ENCODE data around the gene KIAA2012. TPM values are rescaled to one million over a fixed set of nuclear protein-coding genes. Genes with fewer than 3 reads are reported as not detected.

Gene KIAA2012
- total and polyA plus RNA-seq, 4 experiments from 2014 or later, result not detected

- Histone ChIP-seq H3K27ac (ENCODE audit: low read depth, low read length) (no peak overlapping the region), H3K4me1 (ENCODE audit: insufficient read depth, low read length) (no peaks in the 10 kb centered on the region), H3K9me3 (ENCODE audit: control insufficient read depth in 1 of 2, low read length in 2 of 2) (no peaks in the 10 kb centered on the region), H3K27me3 (ENCODE audit: insufficient read depth, low read length) (no peaks in the 10 kb centered on the region), H3K4me3 (ENCODE audit: low read length in 2 of 2) (no peak overlapping the region), H3K36me3 (ENCODE audit: insufficient read depth, low read length) (no peaks in the 10 kb centered on the region)
- Mint-ChIP-seq H3K36me3 (no peaks in the 10 kb centered on the region), H3K4me3 (no peak overlapping the region), H3K4me1 (no peaks in the 10 kb centered on the region), H3K27me3 (peaks cover 8 to 25% of the 10 kb centered on the region in 2 donors), H3K27ac (no peak overlapping the region), H3K9me3 (no peaks in the 10 kb centered on the region)
- ChIA-PET POLR2A (ENCODE audit: partially characterized antibody) (no interaction called here), CTCF (ENCODE audit: partially characterized antibody) (no interaction called here)
- no peak for DNase-seq
- intact Hi-C loops (cut with micrococcal nuclease), result no loop called here
These were observed 35.3 kb downstream of the KIAA2012 start for GRCh38 chr2:202108345-202108744.

GRCh38 chr2:202109139-202109736 is 36.2 kb downstream of the KIAA2012 start:
- Histone ChIP-seq H3K4me3 (ENCODE audit: low read length in 2 of 2) (no peak overlapping the region), H3K27ac (ENCODE audit: low read depth, low read length) (no peak overlapping the region), H3K4me1 (ENCODE audit: insufficient read depth, low read length) (no peaks in the 10 kb centered on the region), H3K36me3 (ENCODE audit: insufficient read depth, low read length) (no peaks in the 10 kb centered on the region), H3K27me3 (ENCODE audit: insufficient read depth, low read length) (no peaks in the 10 kb centered on the region), H3K9me3 (ENCODE audit: control insufficient read depth in 1 of 2, low read length in 2 of 2) (no peaks in the 10 kb centered on the region)
- intact Hi-C loops (cut with micrococcal nuclease), result no loop called here
- ChIA-PET CTCF (ENCODE audit: partially characterized antibody) (no interaction called here), POLR2A (ENCODE audit: partially characterized antibody) (no interaction called here)
- no peak overlapping the region for H3K4me3 Mint-ChIP-seq
- H3K27me3 Mint-ChIP-seq, result peaks cover 7 to 24% of the 10 kb centered on the region in 2 donors
- no peak for DNase-seq
- no peaks in the 10 kb centered on the region for H3K36me3 Mint-ChIP-seq
- no peak overlapping the region for H3K27ac Mint-ChIP-seq
- H3K9me3 Mint-ChIP-seq, result no peaks in the 10 kb centered on the region
- H3K4me1 Mint-ChIP-seq, result no peaks in the 10 kb centered on the region

- H3K9me3 ChIP-seq (ENCODE audit: control insufficient read depth in 1 of 2, low read length in 2 of 2), result no peaks in the 10 kb centered on the region
- Mint-ChIP-seq H3K4me3 (no peak overlapping the region), H3K27ac (no peak overlapping the region), H3K9me3 (no peaks in the 10 kb centered on the region), H3K4me1 (no peaks in the 10 kb centered on the region), H3K36me3 (no peaks in the 10 kb centered on the region), H3K27me3 (peaks cover 5 to 21% of the 10 kb centered on the region in 2 donors)
- H3K36me3 ChIP-seq (ENCODE audit: insufficient read depth, low read length), result no peaks in the 10 kb centered on the region
- H3K27ac ChIP-seq (ENCODE audit: low read depth, low read length), result no peak overlapping the region
- ChIA-PET POLR2A (ENCODE audit: partially characterized antibody) (no interaction called here), CTCF (ENCODE audit: partially characterized antibody) (no interaction called here)
- no peak overlapping the region for H3K4me3 ChIP-seq (ENCODE audit: low read length in 2 of 2)
- no peaks in the 10 kb centered on the region for H3K4me1 ChIP-seq (ENCODE audit: insufficient read depth, low read length)
- intact Hi-C loops (cut with micrococcal nuclease), result no loop called here
- H3K27me3 ChIP-seq (ENCODE audit: insufficient read depth, low read length), result no peaks in the 10 kb centered on the region
- no peak for DNase-seq
These were observed 36.7 kb downstream of the KIAA2012 start for GRCh38 chr2:202109737-202110184.

- intact Hi-C loops (cut with micrococcal nuclease), result no loop called here
- Histone ChIP-seq H3K27me3 (ENCODE audit: insufficient read depth, low read length) (no peaks in the 10 kb centered on the region), H3K36me3 (ENCODE audit: insufficient read depth, low read length) (no peaks in the 10 kb centered on the region), H3K9me3 (ENCODE audit: control insufficient read depth in 1 of 2, low read length in 2 of 2) (no peaks in the 10 kb centered on the region), H3K27ac (ENCODE audit: low read depth, low read length) (no peak overlapping the region), H3K4me3 (ENCODE audit: low read length in 2 of 2) (no peak overlapping the region), H3K4me1 (ENCODE audit: insufficient read depth, low read length) (no peaks in the 10 kb centered on the region)
- no peak overlapping the region for H3K4me3 Mint-ChIP-seq
- DNase-seq, result no peak
- no peaks in the 10 kb centered on the region for H3K4me1 Mint-ChIP-seq
- ChIA-PET CTCF (ENCODE audit: partially characterized antibody) (no interaction called here), POLR2A (ENCODE audit: partially characterized antibody) (no interaction called here)
- no peak overlapping the region for H3K27ac Mint-ChIP-seq
- H3K9me3 Mint-ChIP-seq, result no peaks in the 10 kb centered on the region
- H3K27me3 Mint-ChIP-seq, result peaks cover 9 to 20% of the 10 kb centered on the region in 2 donors
- no peaks in the 10 kb centered on the region for H3K36me3 Mint-ChIP-seq
These were observed 37.4 kb downstream of the KIAA2012 start for GRCh38 chr2:202110491-202110890.

- intact Hi-C loops (cut with micrococcal nuclease), result no loop called here
- H3K27me3 ChIP-seq (ENCODE audit: insufficient read depth, low read length), result no peaks in the 10 kb centered on the region
- no peaks in the 10 kb centered on the region for H3K9me3 ChIP-seq (ENCODE audit: control insufficient read depth in 1 of 2, low read length in 2 of 2)
- H3K4me3 ChIP-seq (ENCODE audit: low read length in 2 of 2), result no peak overlapping the region
- H3K4me1 ChIP-seq (ENCODE audit: insufficient read depth, low read length), result no peaks in the 10 kb centered on the region
- H3K9me3 Mint-ChIP-seq, result peaks cover 0 to 5% (median 0%) of the 10 kb centered on the region in 8 donors
- POLR2A ChIA-PET (ENCODE audit: partially characterized antibody), result no interaction called here
- H3K4me3 Mint-ChIP-seq, result no peak overlapping the region
- no peaks in the 10 kb centered on the region for H3K4me1 Mint-ChIP-seq
- H3K36me3 ChIP-seq (ENCODE audit: insufficient read depth, low read length), result no peaks in the 10 kb centered on the region
- H3K36me3 Mint-ChIP-seq, result no peaks in the 10 kb centered on the region
- H3K27ac ChIP-seq (ENCODE audit: low read depth, low read length), result no peak overlapping the region
- peaks cover 11 to 25% of the 10 kb centered on the region in 2 donors for H3K27me3 Mint-ChIP-seq
- no peak overlapping the region for H3K27ac Mint-ChIP-seq
- CTCF ChIA-PET (ENCODE audit: partially characterized antibody), result interaction anchor here (0.7 to 1.7 kb wide), 2 partner anchors 9 to 252 kb away, joined by 4 to 5 read pairs; no protein-coding TSS in a partner anchor
- DNase-seq, result no peak
These were observed 39.0 kb downstream of the KIAA2012 start for GRCh38 chr2:202112041-202112440.

GRCh38 chr2:202113571-202114142 is 40.6 kb downstream of the KIAA2012 start:
- Mint-ChIP-seq H3K27me3 (peaks cover 14 to 29% of the 10 kb centered on the region in 2 donors), H3K27ac (no peak overlapping the region)
- intact Hi-C loops (cut with micrococcal nuclease), result no loop called here

GRCh38 chr2:202114291-202114690 is 41.2 kb downstream of the KIAA2012 start:
- Mint-ChIP-seq H3K9me3 (peaks cover 0 to 5% (median 0%) of the 10 kb centered on the region in 8 donors), H3K27me3 (peaks cover 14 to 27% of the 10 kb centered on the region in 2 donors), H3K4me3 (no peak overlapping the region), H3K36me3 (no peaks in the 10 kb centered on the region), H3K27ac (no peak overlapping the region), H3K4me1 (no peaks in the 10 kb centered on the region)
- Histone ChIP-seq H3K36me3 (ENCODE audit: insufficient read depth, low read length) (no peaks in the 10 kb centered on the region), H3K27ac (ENCODE audit: low read depth, low read length) (no peak overlapping the region), H3K4me3 (ENCODE audit: low read length in 2 of 2) (no peak overlapping the region), H3K9me3 (ENCODE audit: control insufficient read depth in 1 of 2, low read length in 2 of 2) (no peaks in the 10 kb centered on the region), H3K27me3 (ENCODE audit: insufficient read depth, low read length) (no peaks in the 10 kb centered on the region), H3K4me1 (ENCODE audit: insufficient read depth, low read length) (no peaks in the 10 kb centered on the region)
- ChIA-PET CTCF (ENCODE audit: partially characterized antibody) (no interaction called here), POLR2A (ENCODE audit: partially characterized antibody) (no interaction called here)
- no peak for DNase-seq
- intact Hi-C loops (cut with micrococcal nuclease), result no loop called here

More at GRCh38 chr2:202113571-202114142, 40.6 kb downstream of the KIAA2012 start:
- DNase-seq, result no peak
- no peak overlapping the region for H3K4me3 Mint-ChIP-seq
- H3K4me1 Mint-ChIP-seq, result no peaks in the 10 kb centered on the region
- ChIA-PET POLR2A (ENCODE audit: partially characterized antibody) (no interaction called here), CTCF (ENCODE audit: partially characterized antibody) (no interaction called here)
- H3K27ac ChIP-seq (ENCODE audit: low read depth, low read length), result no peak overlapping the region
- H3K27me3 ChIP-seq (ENCODE audit: insufficient read depth, low read length), result no peaks in the 10 kb centered on the region
- no peaks in the 10 kb centered on the region for H3K36me3 ChIP-seq (ENCODE audit: insufficient read depth, low read length)
- no peak overlapping the region for H3K4me3 ChIP-seq (ENCODE audit: low read length in 2 of 2)
- no peaks in the 10 kb centered on the region for H3K36me3 Mint-ChIP-seq
- H3K4me1 ChIP-seq (ENCODE audit: insufficient read depth, low read length), result no peaks in the 10 kb centered on the region
- peaks cover 0 to 5% (median 0%) of the 10 kb centered on the region in 8 donors for H3K9me3 Mint-ChIP-seq
- H3K9me3 ChIP-seq (ENCODE audit: control insufficient read depth in 1 of 2, low read length in 2 of 2), result no peaks in the 10 kb centered on the region
